Trophoblast cell (in vitro differentiated cells and primary cell): ENCODE data around the gene GSG1L.
"Not testable (repeated sequence)": the region's sequence is repeated elsewhere in the genome, so short reads cannot be mapped to it uniquely, and the experiment has no call there.

ENCODE experiments used
- DNase-seq, 2 donors: peaks; one replicate each; pipeline ENCODE4 v3.0.0-alpha.2; 2016
- H2AFZ ChIP-seq: 2 replicates; pipeline ENCODE4 v1.6.1; 2013; ENCODE audit warnings: low read length, moderate library complexity, mild to moderate bottlenecking; ENCODE audit not compliant: insufficient read depth, poor library complexity
- H2AK5ac ChIP-seq: 2 replicates; pipeline ENCODE4 v1.6.1; 2013; ENCODE audit warnings: mild to moderate bottlenecking, low read length
- H2BK120ac ChIP-seq: 2 replicates; pipeline ENCODE4 v1.6.1; 2013; ENCODE audit warnings: low read length, mild to moderate bottlenecking, moderate library complexity; ENCODE audit not compliant: insufficient read depth, poor library complexity
- H2BK12ac ChIP-seq: 2 replicates; pipeline ENCODE4 v1.6.1; 2013; ENCODE audit warnings: mild to moderate bottlenecking, low read length, moderate library complexity
- H2BK5ac ChIP-seq: 2 replicates; pipeline ENCODE4 v1.6.1; 2013; ENCODE audit warnings: low read length, low read depth, moderate library complexity, mild to moderate bottlenecking; ENCODE audit not compliant: poor library complexity
- H3K14ac ChIP-seq: 2 replicates; pipeline ENCODE4 v1.6.1; 2013; ENCODE audit warnings: mild to moderate bottlenecking, low read length
- H3K18ac ChIP-seq: 2 replicates; pipeline ENCODE4 v1.6.1; 2013; ENCODE audit warnings: mild to moderate bottlenecking, low read length
- H3K23ac ChIP-seq: 2 replicates; pipeline ENCODE4 v1.6.1; 2013; ENCODE audit warnings: low read length
- H3K27ac ChIP-seq: 2 replicates; pipeline ENCODE4 v1.5.1; 2013; ENCODE audit warnings: low read depth, mild to moderate bottlenecking, inconsistent platforms, low read length, moderate library complexity
- H3K27me3 ChIP-seq: 2 replicates; pipeline ENCODE4 v1.6.1; 2013; ENCODE audit warnings: inconsistent platforms, mild to moderate bottlenecking, low read length, moderate library complexity; ENCODE audit not compliant: insufficient read depth
- H3K36me3 ChIP-seq, 2 experiments: 1 replicate in 1 of 2; 2 replicates in 1 of 2; pipeline ENCODE4 v1.6.1; 2013; ENCODE audit warnings: low read length in 2 of 2, mild to moderate bottlenecking in 2 of 2, moderate library complexity in 1 of 2; ENCODE audit not compliant: insufficient read depth in 2 of 2, control insufficient read depth in 1 of 2
- H3K4ac ChIP-seq: 2 replicates; pipeline ENCODE4 v1.6.1; 2013; ENCODE audit warnings: low read depth, mild to moderate bottlenecking, low read length, moderate library complexity
- H3K4me1 ChIP-seq, 2 experiments: 1 replicate in 1 of 2; 2 replicates in 1 of 2; pipeline ENCODE4 v1.6.1; 2013; ENCODE audit warnings: low read length in 2 of 2, mild to moderate bottlenecking in 2 of 2, moderate library complexity in 1 of 2; ENCODE audit not compliant: insufficient read depth in 2 of 2, control insufficient read depth in 1 of 2
- H3K4me2 ChIP-seq: 2 replicates; pipeline ENCODE4 v1.6.1; 2013; ENCODE audit warnings: inconsistent platforms, mild to moderate bottlenecking, low read length, moderate library complexity
- H3K4me3 ChIP-seq: 2 replicates; pipeline ENCODE4 v1.5.1; 2013; ENCODE audit warnings: mild to moderate bottlenecking, low read depth, low read length, inconsistent platforms
- H3K79me1 ChIP-seq: one replicate; pipeline ENCODE4 v1.6.1; 2013; ENCODE audit warnings: low read length
- H3K79me2 ChIP-seq: 2 replicates; pipeline ENCODE4 v1.6.1; 2013; ENCODE audit warnings: low read length, mild to moderate bottlenecking; ENCODE audit not compliant: control insufficient read depth, insufficient read depth, poor library complexity
- H3K9ac ChIP-seq: 2 replicates; pipeline ENCODE4 v1.6.1; 2013; ENCODE audit warnings: mild to moderate bottlenecking, low read length
- H3K9me3 ChIP-seq: 2 replicates; pipeline ENCODE4 v1.6.1; 2013; ENCODE audit warnings: low read depth, mild to moderate bottlenecking, control low read depth, inconsistent platforms, low read length; ENCODE audit not compliant: insufficient read depth
- H4K12ac ChIP-seq: 2 replicates; pipeline ENCODE4 v1.6.1; 2013; ENCODE audit warnings: low read depth, mild to moderate bottlenecking, low read length, moderate library complexity
- H4K8ac ChIP-seq: 2 replicates; pipeline ENCODE4 v1.6.1; 2013; ENCODE audit warnings: low read depth, mild to moderate bottlenecking, low read length, moderate library complexity
- H4K91ac ChIP-seq: one replicate; pipeline ENCODE4 v1.6.1; 2013; ENCODE audit warnings: low read depth, mild to moderate bottlenecking, low read length, moderate library complexity
- WGBS: extraction: QIAGEN DNeasy Blood & Tissue Kit; methylation state at CpG from one replicate; pipeline ENCODE4 v1.1.7; 2013; ENCODE audit warnings: missing lambda C conversion rate; ENCODE audit not compliant: insufficient read length, insufficient coverage; ENCODE audit errors: extremely low coverage; 5-methylcytosine and 5-hydroxymethylcytosine counted together

GSG1L gene

GRCh38 chr16:27745348-27745747 lies 318.2 kb downstream of the GSG1L start:
- Histone ChIP-seq H2BK120ac (no peak overlapping the region), H2AFZ (no peak overlapping the region), H2BK5ac (no peak overlapping the region), H4K12ac (no peak overlapping the region), H3K14ac (no peak overlapping the region), H3K9me3 (peaks cover 2% of the 10 kb centered on the region), H3K18ac (no peak overlapping the region), H3K23ac (no peak overlapping the region), H3K9ac (no peak overlapping the region), H3K4me1 (peaks cover 7 to 12% of the 10 kb centered on the region in 2 experiments), H2AK5ac (no peak overlapping the region), H4K8ac (no peak overlapping the region), H3K27ac (no peak overlapping the region), H4K91ac (no peak overlapping the region), H3K4me3 (no peak overlapping the region), H3K79me1 (no peaks in the 10 kb centered on the region), H3K79me2 (no peaks in the 10 kb centered on the region), H3K4ac (no peak overlapping the region), H3K27me3 (no peaks in the 10 kb centered on the region), H2BK12ac (no peak overlapping the region), H3K4me2 (no peak overlapping the region), H3K36me3 (peaks cover 6 to 10% of the 10 kb centered on the region in 2 experiments)
- DNase-seq = no peak
- WGBS = no CpG with 5 or more reads among the region's 3 CpGs

GRCh38 chr16:27743963-27744362 lies 319.6 kb downstream of the GSG1L start:
- Histone ChIP-seq H4K91ac (no peak overlapping the region), H2BK5ac (no peak overlapping the region), H4K8ac (no peak overlapping the region)

GRCh38 chr16:27743001-27743400 lies 320.5 kb downstream of the GSG1L start:
- not testable (repeated sequence) for H3K27me3 ChIP-seq, H3K36me3 ChIP-seq, H3K18ac ChIP-seq, DNase-seq, H2AK5ac ChIP-seq, H3K79me1 ChIP-seq, H3K9me3 ChIP-seq, H3K27ac ChIP-seq, H3K4me2 ChIP-seq, H2AFZ ChIP-seq, H4K91ac ChIP-seq, H3K14ac ChIP-seq, H2BK12ac ChIP-seq, H4K12ac ChIP-seq, H2BK5ac ChIP-seq, H3K23ac ChIP-seq, H3K4me1 ChIP-seq, H3K4ac ChIP-seq, H3K9ac ChIP-seq, H3K4me3 ChIP-seq, H3K79me2 ChIP-seq, H2BK120ac ChIP-seq, H4K8ac ChIP-seq
- WGBS = no CpG with 5 or more reads among the region's 3 CpGs

More at GRCh38 chr16:27743963-27744362, 319.6 kb downstream of the GSG1L start:
- H3K27me3 ChIP-seq = no peaks in the 10 kb centered on the region
- no peak overlapping the region for H4K12ac ChIP-seq
- H3K4me2 ChIP-seq = no peak overlapping the region
- H3K18ac ChIP-seq = no peak overlapping the region
- no peak for DNase-seq
- no peak overlapping the region for H2AK5ac ChIP-seq
- H3K14ac ChIP-seq = no peak overlapping the region
- H3K4me3 ChIP-seq = no peak overlapping the region
- no peak overlapping the region for H3K9ac ChIP-seq
- H3K9me3 ChIP-seq = peaks cover 2% of the 10 kb centered on the region
- no peak overlapping the region for H2AFZ ChIP-seq
- no peak overlapping the region for H2BK12ac ChIP-seq
- no peak overlapping the region for H3K27ac ChIP-seq
- H2BK120ac ChIP-seq = no peak overlapping the region
- no peaks in the 10 kb centered on the region for H3K79me2 ChIP-seq
- H3K23ac ChIP-seq = no peak overlapping the region
- WGBS = no CpG with 5 or more reads among the region's 5 CpGs
- H3K4ac ChIP-seq = no peak overlapping the region
- peaks cover 2 to 7% of the 10 kb centered on the region in 2 experiments for H3K36me3 ChIP-seq
- H3K79me1 ChIP-seq = no peaks in the 10 kb centered on the region
- peaks cover 3 to 6% of the 10 kb centered on the region in 2 experiments for H3K4me1 ChIP-seq

GRCh38 chr16:27742333-27742732 lies 321.2 kb downstream of the GSG1L start:
- no peak for DNase-seq
- Histone ChIP-seq H3K79me1 (no peaks in the 10 kb centered on the region), H4K8ac (no peak overlapping the region), H2AFZ (no peak overlapping the region), H3K4me3 (no peak overlapping the region), H4K91ac (no peak overlapping the region), H3K23ac (no peak overlapping the region), H3K9ac (no peak overlapping the region), H2BK120ac (no peak overlapping the region), H3K79me2 (no peaks in the 10 kb centered on the region), H3K18ac (no peak overlapping the region), H3K36me3 (peaks cover 2 to 7% of the 10 kb centered on the region in 2 experiments), H2BK5ac (no peak overlapping the region), H3K14ac (no peak overlapping the region), H4K12ac (no peak overlapping the region), H3K4me1 (peaks cover 0 to 3% of the 10 kb centered on the region in 2 experiments), H3K4me2 (no peak overlapping the region), H2AK5ac (no peak overlapping the region), H3K27ac (no peak overlapping the region), H3K9me3 (no peaks in the 10 kb centered on the region), H3K27me3 (no peaks in the 10 kb centered on the region), H2BK12ac (no peak overlapping the region), H3K4ac (no peak overlapping the region)
- WGBS = no CpG with 5 or more reads among the region's 5 CpGs
